Globus pallidus (tissue), 1 donor: Measurements from ENCODE around the gene SCAPER.
"Not testable (repeated sequence)": the region's sequence is repeated elsewhere in the genome, so short reads cannot be mapped to it uniquely, and the experiment has no call there.

Experiments used
- DNase-seq: peaks from one replicate; pipeline ENCODE4 v3.0.0-alpha.2; 2015; ENCODE audit warnings: low spot score

The SCAPER gene

DNA sequence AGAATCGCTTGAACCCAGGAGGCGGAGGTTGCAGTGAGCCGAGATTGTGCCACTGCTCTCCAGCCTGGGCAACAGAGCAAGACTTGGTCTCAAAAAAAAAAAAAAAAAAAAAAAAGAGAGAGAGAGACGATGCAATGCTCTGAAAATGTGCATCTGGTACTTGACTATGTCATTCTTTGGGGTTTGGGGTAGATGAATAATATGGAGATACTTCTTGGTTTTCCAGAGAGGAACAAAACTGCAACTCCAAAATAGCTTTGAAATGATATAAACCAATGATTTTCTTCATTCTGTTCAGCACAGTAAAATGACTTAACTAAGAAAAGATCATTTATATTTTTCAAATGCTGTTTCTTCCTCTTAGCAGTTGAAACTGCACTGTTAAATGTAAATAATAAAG is 409.7 kb downstream of the SCAPER start:
- no peak for DNase-seq

- no peak for DNase-seq
These were observed 412.6 kb downstream of the SCAPER start for GRCh38 chr15:76492538-76492937.

GRCh38 chr15:76483752-76484151 is 421.4 kb downstream of the SCAPER start:
- DNase-seq, result no peak

GRCh38 chr15:76483018-76483417 is 422.1 kb downstream of the SCAPER start:
- DNase-seq, result no peak

GRCh38 chr15:76480267-76480666 is 424.9 kb downstream of the SCAPER start:
- DNase-seq, result no peak

DNA sequence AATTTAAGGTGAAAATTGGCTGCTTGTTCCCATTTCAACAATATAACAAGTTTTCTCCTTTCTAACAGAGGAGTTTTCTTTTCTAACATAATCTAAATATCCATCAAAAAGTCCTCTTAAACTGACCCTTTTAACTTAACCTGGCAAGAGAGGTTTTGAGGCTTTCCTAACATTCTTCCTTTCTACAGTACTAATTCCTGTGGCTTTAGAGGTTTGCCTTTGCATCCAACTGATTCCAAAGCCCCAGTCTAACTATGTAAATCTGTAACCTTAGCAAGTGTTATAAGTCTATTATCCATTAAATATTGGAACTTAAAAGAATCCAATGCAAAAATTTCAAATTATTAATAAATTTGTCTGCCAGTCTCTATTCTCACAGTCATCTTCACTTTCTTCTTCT is 434.4 kb downstream of the SCAPER start:
- DNase-seq, result no peak

DNA sequence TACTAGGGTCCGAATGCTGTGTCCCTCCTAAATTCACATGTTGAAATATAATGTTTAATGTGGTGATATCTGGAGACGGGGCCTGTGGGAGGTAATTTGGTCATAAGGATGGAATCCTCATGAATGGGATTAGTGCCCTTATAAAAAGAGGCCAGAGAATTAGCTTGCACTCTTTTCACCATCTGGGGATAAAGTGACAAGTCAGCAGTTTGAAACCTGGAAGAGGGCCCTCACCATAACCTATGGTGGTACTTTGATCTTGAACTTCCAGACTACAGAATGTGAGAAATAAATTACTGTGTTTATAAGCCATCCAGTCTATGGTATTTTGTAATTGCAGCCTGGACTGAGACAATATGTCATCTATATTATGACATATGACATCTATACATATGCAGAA is 436.4 kb downstream of the SCAPER start:
- DNase-seq, result no peak

DNA sequence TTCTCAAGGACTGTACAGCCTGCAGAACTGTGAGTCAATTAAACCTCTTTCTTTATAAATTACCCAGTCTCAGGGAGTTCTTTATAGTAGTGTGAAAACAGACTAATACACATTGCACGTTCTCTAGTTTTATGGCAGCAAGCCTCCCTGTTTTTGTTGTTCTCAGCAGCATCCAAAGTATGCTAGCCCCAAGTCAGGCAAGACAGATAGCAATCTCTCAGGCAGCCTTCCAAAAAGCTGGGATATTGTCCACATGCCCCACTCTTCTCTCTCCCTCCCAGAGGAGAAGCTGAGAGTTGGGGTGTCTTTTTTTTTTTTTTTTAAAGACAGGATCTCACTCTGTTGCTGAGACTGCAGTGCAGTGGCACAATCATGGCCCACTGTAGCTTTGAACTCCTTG is 438.0 kb downstream of the SCAPER start:
- no peak for DNase-seq

- no peak for DNase-seq
These were observed 439.4 kb downstream of the SCAPER start for GRCh38 chr15:76465728-76466127.

DNA sequence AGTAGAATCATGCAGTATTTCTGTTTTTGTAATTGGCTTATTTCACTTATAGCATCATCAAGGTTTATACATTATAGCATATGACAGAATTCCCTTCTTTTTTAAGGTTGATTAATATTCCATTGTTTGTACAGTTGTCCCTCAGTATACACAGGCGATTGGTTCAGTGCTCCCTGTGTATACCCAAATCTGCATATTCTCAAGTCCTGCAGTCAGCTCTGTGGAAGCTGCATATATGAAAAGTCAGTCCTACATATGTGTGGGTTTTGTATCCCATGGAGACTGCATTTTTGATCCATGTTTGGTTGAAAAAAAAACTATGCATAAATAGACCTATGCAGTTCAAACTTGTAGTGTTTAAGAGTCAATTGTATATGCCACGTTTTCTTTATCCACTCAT is 440.9 kb downstream of the SCAPER start:
- no peak for DNase-seq

DNA sequence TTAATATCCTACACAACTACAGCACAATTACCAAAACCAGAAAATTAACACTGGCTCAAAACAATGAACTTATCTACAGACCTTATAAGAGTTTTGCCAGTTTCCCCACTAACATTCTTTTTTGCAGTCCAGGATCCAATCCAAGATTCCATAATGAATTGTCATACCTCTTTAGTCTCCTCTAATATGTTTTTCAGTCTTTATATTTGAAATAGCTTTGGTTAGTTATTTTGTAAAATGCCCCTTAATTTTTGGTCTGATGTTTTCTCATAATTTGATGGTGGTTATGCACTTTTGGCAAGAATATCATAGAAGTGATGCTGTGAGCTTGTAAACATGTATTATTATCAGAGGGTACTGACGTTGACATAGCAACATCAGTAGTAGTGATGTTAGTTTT is 444.3 kb downstream of the SCAPER start:
- no peak for DNase-seq

DNA sequence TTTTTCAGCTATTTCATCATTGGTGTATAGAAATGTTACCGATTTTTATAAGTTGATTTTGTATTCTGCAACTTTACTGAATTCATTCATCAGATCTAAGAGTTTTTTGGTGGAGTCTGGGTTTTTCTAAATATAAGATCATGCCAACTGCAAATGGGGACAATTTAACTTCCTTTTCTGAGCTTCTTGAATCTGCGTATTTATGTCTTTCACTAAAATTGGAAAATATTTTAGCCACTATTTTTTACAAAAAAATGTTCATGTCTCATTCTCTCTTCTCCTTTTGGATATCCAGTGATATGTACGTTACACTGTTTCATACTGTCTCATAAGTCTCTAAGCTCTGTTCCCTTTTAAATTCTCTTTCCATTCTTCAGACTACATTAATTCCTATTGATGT is 444.8 kb downstream of the SCAPER start:
- DNase-seq, result no peak

DNA sequence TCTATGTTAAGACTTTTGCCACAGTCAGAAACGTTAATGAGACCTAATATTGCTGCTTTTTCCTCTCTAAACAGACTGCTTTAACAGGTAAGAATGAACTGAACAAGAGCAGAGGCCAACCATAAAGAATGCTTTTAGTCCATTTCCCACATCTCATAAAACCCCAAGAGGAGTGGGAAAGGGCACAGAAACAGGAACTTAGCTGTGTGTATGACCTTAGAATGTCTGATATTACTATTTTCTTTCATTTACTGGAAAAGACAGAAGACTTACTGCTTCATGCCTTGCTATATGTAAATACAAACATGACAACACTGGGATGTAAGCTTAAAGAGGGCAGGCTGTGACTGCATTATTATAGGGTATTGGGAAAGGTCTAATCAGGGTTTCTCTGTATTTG is 453.6 kb downstream of the SCAPER start:
- no peak for DNase-seq

GRCh38 chr15:76449455-76449854 is 455.7 kb downstream of the SCAPER start:
- no peak for DNase-seq

- no peak for DNase-seq
These were observed 456.4 kb downstream of the SCAPER start for GRCh38 chr15:76448755-76449154.

GRCh38 chr15:76447728-76448441 is 457.3 kb downstream of the SCAPER start:
- no peak for DNase-seq

GRCh38 chr15:76440441-76440840 is 464.7 kb downstream of the SCAPER start:
- peak; percentile 6 for DNase-seq

DNA sequence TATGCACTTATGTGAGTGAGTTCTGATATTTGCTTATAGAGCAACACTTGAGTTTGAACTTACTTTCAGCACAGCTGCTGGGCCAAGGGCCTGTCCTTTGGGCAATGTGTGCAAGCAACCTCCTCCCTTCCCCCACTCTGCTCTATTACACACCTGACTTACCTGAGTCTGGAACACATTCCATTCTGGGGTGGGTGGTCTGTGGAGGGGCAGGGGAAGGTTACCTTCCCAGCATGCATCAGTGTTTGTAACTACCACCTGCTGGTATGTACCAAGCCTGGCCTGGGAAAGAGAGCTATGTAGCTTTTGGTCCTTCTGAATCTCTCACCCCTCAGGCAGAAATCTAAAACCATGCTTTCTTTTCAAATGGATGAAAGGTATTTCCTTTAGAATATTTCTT is 465.6 kb downstream of the SCAPER start:
- no peak for DNase-seq

- no peak for DNase-seq
These were observed 471.2 kb downstream of the SCAPER start for GRCh38 chr15:76433798-76434400.

DNA sequence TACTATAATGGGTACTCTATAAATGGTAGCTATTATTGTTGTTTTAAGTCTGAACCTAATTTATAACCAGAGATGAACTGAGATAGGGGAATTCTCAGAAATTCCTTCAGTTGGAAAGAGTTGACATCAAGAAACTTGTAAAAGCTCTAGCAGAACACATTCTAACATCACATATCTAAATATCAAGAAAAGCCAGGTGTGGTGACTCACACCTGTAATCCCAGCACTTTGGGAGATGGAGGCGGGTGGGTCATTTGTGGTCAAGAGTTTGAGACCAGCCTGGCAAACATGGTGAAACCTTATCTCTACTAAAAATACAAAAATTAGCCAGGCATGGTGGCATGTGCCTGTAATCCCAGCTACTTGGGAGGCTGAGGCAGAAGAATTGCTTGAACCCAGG is 472.1 kb downstream of the SCAPER start:
- not testable (repeated sequence) for DNase-seq

DNA sequence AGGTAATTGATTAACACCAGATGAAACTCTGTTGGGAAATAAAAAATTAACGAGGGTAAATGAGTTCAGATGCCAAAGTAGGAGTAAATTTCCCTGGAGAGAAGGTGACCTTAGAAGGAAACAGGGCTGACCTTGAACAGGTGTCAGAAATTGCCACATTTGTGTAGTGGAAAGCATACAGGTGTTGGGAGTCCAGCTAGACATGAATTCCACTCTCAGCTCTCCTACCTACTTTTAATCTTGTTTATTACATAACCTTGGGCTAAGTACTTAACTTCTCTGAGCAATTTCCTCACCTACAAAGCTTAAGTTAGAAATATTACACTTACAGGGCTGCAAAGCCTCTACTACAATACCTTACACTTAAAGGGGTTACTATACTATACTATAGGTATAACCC is 472.5 kb downstream of the SCAPER start:
- DNase-seq, result no peak

DNA sequence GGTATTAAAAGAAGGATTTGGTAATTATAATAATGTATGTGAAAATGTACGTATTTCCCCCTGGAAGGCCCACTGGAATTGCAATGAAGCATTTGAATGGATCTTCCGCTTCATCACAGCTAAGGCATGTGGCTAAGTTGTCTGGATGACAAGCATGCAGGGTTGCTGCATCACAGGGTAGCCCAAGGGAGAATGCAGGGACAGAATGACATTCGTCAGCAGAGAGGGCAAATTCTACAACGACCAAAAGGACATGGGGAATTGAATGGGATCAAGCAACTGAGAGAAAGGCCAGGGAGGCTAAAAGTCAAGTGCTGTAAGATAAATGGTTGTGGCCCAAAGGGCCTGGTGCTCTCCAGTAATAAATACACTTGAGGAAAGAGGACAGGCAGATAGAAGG is 473.2 kb downstream of the SCAPER start:
- DNase-seq, result no peak

- DNase-seq, result not testable (repeated sequence)
These were observed 474.4 kb downstream of the SCAPER start for GRCh38 chr15:76430711-76431110.

DNA sequence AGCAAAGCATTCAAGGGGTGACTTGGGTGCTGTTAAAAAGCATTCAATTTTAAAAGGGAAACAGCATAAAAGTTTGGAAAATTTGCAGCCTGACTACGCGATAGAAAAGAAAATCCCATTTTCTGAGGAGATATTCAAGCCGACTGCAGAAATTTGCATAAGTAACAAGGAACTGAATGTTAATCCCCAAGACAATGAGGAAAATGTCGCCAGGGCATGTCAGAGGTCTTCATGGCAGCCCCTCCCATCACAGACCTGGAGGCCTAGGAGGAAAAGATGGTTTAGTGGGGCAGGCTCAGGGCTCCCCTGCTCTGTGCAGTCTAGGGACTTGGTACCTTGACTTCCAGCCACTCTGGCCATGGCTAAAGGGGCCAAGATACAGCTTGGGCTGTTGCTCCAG is 475.5 kb downstream of the SCAPER start:
- no peak for DNase-seq
